Stimulated activated CD8-positive, alpha-beta memory T cell treated with anti-CD3 and anti-CD28 coated beads, Interleukin-15, amount 100 ng/mL, for 48 hours (primary cell): ENCODE measurements around the gene USP16.
"Not testable (repeated sequence)": the region's sequence is repeated elsewhere in the genome, so short reads cannot be mapped to it uniquely, and the experiment has no call there.

Experiments
- DNase-seq, 2 donors: peaks; one replicate each; pipeline ENCODE4 v3.0.0-alpha.2; 2020; ENCODE audit warnings: low read depth in 2 of 2

Gene USP16

DNA sequence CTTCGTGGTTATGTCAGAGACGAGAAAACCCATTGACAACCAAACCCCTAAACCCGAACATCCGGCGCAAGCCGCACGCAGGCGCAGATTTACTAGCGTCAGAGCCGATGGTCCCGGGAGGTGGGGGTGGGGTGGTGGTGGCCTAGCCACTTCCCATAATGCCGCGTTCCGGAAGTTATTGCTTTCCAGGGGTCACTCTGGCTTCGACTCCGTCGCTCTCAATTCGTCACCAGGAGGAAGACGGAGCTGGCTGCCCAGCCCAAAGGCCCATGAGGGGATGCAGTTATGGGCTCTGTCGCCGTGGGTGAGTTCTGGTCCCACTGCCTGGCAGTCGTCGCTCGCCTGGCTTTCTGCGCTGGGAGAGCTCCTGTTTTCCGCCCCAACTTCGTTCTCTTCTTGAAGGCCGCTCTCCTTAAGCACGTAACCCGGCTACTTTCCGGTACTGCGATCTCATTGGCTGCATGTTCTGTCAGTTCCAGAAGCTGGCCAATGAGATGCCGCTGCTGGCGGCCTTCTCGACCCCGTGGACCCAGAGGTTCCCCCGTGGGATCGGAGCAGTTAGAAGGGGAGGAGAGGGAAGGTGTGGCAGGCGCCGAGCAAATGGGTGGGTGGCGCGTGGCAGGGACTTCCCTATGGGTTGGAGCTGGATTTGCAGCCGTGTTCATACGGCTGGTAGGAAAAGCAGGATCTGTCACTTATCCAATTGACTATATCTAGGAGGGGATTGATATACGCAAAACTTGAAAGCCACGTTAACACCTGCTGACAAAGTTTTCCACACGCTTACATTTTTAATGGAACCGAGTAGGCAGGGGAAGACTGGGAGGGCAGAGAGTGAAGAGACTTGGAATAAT, at the start of gene USP16:
Gene USP16, plus strand, starts transcription at position 195 of the 854 bp plus-strand sequence. CDS start 3,246 bp downstream, outside the sequence.
- peak; percentile 88 to 92 for DNase-seq

DNA sequence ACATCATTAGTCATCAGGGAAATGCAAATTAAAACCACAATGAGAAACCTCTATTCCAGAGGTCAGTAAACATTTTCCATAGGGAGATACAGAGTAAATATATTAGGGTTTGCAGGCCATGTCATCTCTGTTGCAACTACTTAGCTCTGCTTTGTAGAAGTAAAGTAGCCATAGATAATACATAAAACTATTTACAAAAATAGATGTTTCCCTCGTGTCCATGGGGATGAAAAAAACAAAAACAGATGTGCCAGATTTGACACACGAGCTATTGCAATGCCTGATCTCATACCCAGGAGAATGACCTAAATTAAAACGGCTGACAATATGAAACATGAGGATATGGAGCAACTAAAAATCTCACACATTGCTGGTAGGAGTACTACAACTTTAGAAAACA, 49.1 kb upstream of the USP16 start:
- DNase-seq: no peak

DNA sequence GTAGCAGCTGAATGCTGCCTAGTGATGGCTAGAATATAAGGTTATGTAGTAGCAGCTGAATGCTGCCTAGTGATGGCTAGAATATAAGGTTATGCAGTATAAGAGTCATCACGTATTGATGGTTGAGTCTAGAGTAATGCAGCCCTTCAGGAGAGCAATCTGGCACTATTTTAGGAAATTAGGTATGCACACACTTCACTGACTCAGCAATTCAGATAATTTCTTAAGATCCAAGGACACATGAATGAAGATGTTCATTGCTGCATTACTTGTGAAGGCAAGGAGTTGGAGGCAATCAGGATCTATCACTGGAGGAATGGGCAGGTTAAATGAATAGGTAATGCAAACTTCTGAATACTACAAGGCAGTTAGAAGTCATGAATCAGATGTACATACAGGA, 45.4 kb upstream of the USP16 start:
- DNase-seq: no peak

DNA sequence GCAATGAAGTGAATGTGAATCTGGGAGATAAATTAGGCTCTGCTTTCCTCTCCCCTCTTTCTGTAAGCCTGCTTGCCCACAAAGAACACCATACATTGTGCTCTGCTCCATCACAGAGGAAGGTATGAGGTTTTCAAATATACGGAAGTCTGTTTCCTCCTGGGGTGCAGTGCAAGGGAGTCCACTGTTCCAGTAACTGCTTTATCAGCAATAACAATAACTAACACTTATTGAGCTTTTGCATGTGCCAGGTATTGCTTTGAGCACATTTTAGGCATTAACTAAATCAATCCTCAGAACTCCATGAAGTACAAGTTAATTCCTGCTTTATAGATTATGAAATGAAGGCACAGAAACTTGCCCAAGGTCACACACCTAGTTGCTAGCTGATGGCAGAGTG, 41.8 kb upstream of the USP16 start:
- DNase-seq: no peak

DNA sequence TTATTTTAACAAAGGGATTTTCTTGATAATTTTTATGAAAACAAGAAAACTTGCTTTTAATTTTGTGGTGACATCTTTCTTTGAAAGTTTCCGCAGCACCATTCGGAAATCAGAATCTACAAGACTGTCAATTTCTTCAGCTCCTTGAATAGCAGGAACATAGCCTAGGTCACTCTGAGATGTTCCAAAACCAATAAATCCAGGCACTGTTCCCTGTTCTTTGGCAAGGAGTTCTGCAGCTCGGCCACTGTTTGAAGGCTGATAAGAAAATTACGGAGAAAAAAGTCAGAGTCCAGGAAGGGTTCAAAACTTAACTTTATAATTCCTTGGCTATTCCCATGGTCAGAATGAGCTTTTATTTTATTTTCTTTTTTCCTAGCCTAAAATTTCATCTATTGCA, 37.8 kb upstream of the USP16 start:
- DNase-seq: no peak

DNA sequence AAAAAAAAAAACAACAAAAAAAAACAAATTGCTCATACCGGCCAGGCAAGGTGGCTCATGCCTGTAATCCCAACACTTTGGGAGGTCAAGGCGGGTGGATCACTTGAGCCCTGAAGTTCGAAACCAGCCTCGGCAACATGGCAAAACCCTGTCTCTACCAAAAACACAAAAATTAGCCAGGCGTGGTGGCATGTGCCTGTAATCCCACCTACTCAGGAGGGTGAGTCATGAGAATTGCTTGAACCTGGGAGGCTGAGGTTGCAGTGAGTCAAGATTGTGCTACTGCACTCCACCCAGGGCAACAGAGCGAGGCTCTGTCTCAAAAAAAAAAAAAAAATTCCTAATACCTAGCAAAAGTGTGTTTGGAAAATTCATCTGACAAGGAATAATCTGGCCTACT, 36.3 kb upstream of the USP16 start:
- DNase-seq: peak in 1 of 2 donors; percentile 24

DNA sequence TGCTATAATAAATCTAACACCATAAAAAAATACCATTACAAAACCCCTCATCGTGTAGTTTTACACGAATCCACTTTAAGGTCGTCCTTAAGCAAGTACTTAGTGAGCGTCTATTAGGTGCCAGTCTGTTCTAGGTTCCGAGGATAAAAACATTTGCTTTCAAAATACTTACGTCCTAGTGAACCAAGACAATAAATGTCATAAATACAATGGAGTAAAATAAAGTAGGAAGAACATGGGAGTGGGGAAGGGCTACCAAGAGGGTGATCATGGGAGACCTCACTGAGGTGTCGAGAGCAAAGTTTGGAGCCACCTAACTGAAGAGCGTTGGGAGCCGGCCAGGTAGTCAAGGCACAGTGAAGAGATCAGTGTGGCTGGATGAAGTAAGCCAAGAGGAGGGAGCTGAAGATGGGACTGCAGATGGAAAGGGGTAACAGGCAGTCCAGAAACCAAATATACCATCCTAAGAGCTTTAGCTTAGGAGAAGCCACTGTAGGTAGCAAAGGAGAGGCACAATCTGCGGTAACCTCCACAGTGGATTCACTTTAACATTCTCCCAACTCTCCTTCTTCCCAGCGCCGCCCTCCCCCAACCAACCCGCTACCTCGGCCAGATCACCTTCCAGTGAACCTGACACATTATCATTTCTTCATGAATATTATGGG, 32.5 kb upstream of the USP16 start:
- DNase-seq: no peak

DNA sequence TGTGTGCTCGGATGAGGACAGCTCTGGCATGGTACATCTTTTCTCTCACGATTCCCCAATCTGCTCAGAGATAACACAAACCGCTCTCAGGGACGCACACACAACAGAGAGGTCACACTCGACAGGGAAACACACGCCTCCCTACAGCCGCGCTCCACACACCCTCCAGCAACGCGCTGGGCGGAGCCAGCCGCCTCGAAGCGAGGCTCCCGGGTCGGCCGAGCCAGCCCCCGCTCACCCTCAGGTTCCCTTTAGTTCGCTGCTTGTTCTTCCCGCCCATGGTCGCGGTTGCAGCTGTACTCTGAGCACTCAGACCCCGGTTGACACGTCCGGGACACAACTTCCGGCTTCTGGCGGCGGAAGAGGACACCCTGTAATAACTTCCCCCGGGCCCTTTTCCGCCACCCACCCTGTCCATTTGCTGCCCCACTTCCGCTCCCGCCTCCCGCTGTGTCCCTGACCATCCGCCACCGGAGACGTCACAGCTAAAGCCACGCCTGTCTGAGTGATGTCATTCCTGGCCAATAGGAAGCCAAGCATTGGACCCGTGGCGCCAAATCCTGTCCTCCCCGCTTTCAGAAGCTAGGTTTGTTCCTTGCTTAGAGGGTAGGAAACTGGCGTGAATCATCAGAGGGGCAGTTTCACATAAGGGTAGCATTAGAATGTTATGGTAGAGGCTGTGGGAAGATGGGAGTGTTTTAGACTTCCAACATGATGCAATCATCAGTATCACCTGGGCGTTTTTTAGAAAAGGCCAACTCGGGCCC, 31.8 kb upstream of the USP16 start, which contains the start of gene LTN1:
Gene LTN1, minus strand, starts transcription at position 352 of the 767 bp plus-strand sequence. Its CDS starts 72 bp downstream, at position 280.
- DNase-seq: peak; percentile 98 to 99

DNA sequence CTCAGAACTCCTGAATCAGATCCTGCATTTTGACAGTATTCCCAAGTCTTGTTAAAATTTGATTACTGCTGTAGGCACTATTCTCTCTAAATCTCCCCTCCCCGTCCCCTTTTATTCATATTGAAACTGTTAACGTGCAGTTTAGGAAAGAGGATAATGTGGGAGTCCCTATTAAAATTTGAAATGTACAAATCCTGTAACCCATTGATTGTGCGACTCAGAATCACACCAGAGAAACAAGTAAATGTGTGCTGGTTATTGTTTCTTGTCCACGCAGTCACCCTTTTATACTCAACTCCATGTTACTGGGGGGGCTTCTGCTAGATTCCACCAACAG, 31.2 kb upstream of the USP16 start:
- no peak for DNase-seq

DNA sequence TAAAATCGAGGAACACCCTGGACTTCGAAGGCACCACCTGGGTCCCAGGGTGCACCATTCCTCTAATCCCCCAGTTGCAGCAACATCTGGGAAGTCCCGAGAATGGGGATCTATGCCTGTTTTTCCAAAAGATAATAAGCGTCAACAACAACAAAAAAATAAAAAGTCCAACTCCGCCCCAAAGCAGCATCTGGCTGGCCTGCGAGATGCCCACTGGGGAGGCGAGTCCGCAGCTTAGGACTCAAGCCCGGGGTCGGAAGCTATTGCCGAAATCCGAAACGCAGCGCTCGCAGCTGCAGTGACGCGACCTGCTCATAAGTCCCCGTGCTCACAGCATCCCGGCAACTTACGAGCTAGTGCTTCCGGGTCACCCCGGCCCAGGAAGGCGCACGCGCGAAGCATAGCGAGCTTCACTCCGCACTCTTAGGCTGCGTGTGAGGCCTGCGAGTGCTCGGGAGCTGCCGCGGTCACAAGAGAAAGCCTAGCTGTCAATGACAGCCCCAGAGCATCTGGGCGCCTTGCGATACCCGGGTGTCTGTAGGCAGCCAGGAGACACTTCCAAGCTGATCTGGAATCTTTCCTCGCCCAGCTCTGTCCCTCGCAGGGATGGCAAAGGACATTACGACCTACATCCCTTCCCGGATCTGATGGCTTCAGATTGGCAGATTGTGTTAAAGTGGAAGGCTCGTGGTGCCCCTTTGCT, 21.9 kb upstream of the USP16 start:
- DNase-seq: peak; percentile 86 to 91

DNA sequence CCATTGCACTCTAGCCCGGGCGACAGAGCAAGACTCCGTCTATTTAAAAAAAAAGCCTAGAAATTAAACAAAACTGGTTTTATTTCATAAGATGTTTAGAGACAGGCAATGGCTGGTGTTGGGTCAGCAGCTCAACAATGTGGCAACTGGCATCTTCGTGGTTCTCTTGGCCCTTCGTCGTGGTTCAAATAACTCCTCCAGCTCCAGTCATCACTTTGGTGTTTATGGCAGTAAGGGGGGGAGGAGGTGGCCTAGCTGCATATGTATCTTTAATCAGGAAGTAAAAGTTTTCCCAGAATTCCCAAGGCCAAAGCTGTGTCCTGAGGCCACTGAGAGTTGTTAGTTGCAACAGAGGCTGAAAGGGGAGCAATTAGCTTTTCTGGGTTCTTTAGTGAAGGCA, 18.8 kb upstream of the USP16 start:
- no peak for DNase-seq

DNA sequence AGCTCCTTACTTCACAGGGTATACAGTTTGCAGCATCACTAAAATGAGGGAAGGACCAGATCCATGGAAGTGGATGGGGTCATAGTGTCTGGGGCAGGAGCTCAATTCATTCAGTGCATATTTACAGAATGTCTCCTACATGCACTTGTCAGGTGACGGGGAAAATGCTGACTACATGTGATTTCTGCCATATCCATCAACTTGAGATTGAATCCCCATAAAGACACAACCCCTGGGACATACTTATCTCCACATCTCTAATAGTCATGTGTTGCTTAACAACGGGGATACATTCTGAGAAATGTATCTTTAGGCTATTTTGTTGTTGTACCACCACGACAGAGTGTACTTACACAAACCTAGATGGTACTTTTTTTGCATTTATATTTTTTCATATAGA, 17.3 kb upstream of the USP16 start:
- DNase-seq: no peak

DNA sequence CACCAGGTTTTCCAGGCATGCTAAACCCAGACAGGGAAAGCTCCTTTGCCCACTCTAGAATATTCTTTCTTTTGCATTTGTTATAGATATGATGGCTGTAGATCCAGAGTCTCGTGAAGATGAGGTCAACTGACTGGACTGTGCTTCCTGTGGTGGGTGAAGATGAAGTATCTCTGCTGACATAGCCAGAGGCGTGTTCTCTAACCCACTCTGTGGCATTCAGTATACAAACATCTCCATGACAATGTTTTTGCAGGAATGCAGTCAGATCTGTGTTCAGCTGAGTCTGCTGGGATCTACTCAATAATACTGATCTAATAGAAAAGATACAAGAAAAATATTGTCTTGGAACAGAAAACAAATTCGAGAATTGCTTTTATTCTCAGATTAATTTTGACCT, 16.7 kb upstream of the USP16 start:
- no peak for DNase-seq

DNA sequence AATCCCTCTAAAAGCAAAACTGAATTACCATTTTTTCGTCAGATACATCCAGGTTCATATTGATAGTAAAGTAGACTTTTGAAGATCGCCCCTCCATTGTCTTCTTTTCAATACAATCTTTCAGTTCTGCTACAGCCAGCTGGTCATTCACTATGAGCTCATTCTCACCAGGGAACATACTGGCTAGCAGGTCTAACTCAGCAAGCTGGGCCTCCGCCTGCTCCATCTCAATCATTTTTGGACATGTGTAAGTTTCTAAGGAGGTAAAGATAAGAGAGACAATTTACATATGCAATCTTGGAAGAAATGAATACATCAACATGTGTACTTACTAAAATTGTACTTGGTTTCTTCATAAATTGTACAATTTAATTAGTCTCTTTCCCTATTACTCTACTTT, 16.1 kb upstream of the USP16 start:
- no peak for DNase-seq

DNA sequence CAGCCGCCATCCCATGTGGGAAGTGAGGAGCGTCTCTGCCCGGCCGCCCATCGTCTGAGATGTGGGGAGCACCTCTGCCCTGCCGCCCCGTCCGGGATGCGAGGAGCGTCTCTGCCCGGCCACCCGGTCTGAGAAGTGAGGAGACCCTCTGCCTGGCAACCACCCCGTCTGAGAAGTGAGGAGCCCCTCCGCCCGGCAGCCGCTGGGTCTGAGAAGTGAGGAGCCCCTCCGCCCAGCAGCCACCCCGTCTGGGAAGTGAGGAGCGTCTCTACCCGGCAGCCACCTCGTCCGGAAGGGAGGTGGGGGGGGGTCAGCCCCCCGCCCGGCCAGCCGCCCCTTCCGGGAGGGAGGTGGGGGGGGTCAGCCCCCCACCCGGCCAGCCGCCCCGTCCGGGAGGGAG, 13.2 kb upstream of the USP16 start:
- DNase-seq: not testable (repeated sequence)

DNA sequence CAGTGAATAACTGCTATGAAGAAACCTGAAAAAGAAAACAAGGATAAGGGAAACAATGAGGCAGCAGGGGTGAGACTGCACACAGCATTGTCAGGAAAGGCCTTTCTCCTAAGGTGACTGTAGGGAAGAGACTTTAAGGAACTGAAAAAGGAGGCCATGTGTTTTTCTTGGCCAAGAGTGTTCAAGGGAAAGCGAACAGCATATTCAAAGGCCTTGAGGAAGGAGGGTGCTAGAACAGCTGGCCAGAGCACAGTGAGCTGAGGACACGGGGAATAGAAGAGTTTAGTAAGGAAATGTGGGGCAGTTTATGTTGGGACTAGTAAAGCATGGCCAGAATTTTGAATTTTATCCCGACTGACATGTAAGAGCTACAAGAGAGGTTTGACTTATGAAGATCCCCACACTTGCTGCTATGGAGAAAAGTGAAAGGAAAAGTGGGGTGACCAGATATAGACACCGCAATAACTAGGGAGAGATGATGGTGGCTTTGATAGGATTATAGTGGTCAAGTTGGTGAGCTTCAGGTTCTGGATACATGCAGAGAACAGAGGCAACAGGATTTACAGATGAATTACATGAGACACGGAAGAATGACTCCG, 6.7 kb upstream of the USP16 start:
- no peak for DNase-seq

DNA sequence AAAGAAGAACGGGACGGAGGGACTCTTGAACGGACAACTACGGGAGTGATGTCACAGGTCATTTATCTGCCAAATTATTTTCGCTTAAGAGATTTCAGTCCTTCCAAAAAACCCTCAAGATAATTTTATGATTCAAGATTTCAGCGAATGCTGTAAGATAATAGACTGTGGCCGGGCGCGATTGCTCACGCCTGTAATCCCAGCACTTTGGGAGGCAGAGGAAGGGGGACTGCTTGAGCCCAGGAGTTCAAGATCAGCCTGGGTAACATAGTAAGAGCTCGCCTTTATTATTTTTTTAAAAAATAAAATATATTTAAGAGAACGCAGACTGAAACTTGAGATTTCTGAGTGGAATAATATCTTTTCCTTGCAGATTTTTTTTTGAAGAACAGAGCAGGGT, 5.9 kb upstream of the USP16 start:
- no peak for DNase-seq

DNA sequence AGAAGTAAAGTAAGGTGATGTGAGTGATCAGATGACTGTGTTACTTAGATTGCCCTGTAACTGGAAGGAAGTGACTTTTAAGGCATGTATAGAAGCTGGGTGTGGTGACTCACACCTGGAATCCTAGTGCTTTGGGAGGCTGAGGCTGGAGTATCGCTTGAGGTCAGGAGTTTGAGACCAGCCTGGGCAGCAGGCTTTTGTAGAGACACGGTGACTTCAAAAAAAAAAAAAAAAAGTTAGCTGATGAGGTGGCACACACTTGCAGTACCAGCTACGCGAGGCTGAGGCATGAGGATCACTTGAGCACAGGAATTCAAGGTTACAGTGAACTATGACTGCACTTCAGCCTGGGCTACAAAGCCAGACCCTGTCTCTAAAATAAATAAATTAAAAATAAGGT, 2.3 kb upstream of the USP16 start:
- no peak for DNase-seq

DNA sequence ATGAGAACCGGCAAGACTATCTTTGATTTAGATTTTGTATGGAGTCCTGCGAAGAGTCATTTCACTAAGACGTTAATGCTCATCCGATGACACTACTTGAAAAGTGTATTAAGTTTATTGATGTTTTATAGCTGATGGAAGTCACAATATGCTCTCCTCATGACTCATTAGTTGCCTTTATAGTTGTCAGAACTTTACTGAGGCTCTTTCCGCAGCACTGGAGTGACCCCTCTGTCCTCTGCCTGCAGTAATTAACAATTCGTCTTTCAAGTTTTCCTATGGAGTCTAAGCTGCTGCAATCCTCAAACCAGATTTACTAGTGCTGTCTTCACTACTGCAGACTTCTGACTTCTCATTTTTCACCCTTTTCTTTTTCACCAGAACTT, 853 bp downstream of the USP16 start:
- DNase-seq: no peak

DNA sequence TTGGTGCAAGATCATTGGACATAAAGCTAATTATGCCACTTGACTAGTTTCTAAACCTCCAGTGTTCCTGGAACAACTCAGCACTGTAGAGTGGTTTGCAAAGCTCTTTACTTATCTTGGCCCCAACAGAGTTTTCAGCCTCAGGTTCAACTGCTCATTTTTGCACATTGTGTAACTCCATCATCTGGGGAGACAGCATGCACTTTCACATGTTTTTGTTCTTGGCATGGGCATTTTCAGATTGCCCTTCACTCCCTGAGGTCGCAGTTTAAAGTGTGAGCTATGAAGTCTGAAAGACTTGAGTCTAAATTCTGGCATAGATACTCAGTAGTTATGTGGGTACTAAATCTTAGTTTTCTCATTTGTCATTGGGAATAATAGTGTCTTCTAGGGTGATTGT, 5.1 kb downstream of the USP16 start:
- DNase-seq: no peak

DNA sequence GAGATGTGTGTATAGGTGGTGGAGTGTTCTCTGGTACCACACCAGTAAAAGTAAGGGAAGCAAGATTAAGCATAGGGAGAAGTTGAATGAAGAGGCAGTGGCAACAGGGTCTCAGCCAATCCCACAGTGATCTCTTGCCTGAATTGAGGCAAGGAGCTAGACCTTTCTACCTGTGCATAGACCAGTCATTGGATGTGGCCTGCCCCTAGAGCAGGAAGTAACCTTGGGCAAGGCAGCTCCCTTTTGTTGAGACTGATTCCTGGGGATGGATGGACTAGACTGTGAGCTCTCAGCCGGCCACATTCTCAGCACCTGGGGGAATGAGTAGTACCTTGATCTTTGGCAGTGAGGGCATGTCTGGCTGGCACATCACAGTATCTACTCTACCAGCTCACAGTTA, 6.4 kb downstream of the USP16 start:
- DNase-seq: no peak

DNA sequence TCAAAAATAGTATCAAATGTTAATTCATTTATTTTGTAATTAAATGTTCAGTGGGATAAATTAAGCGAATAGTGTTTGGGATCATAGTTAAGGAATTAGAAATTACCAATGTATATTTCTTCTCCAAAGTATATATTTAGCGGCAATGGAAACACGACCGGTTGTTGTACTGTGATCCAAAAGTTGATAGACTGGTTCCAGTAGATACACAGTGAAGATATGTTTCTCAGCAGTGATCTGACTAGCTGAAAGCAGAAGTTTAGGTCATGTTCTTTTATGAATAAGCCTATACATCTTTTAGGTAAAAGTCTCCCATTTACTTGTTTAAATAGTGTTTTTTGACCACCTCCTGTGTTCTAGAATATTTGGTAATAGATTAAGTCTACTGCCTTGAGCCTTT, 8.8 kb downstream of the USP16 start:
- DNase-seq: no peak
